Measurements from ENCODE around the gene C12orf57.
A peak's percentile ranks its signal among the peaks of the same experiment; 100 is the strongest.

Gene C12orf57

GRCh38 chr12:6938353-6939190, 5.2 kb upstream of the C12orf57 start:
- DNase-seq: no peak

- no peak for DNase-seq
Measured at GRCh38 chr12:6939191-6939540, 4.7 kb upstream of the C12orf57 start.

- DNase-seq: no peak
Measured at GRCh38 chr12:6941267-6941666, 2.6 kb upstream of the C12orf57 start.

- no peak for DNase-seq
Measured at GRCh38 chr12:6941782-6942181, 2.0 kb upstream of the C12orf57 start.

GRCh38 chr12:6942331-6942665, 1.5 kb upstream of the C12orf57 start:
- DNase-seq: no peak

- DNase-seq: no peak
Measured at GRCh38 chr12:6943389-6943721, 467 bp upstream of the C12orf57 start.

- peak; percentile 81 for DNase-seq
Measured at GRCh38 chr12:6944381-6945186, 762 bp downstream of the C12orf57 start.

- no peak for DNase-seq
Measured at GRCh38 chr12:6945613-6946012, 1.8 kb downstream of the C12orf57 start.

- DNase-seq: no peak
Measured at GRCh38 chr12:6946033-6946919, 2.5 kb downstream of the C12orf57 start.

- no peak for DNase-seq
Measured at GRCh38 chr12:6946920-6947374, 3.1 kb downstream of the C12orf57 start.

- DNase-seq: no peak
Measured at GRCh38 chr12:6947615-6948014, 3.8 kb downstream of the C12orf57 start.

- DNase-seq: no peak
Measured at GRCh38 chr12:6948873-6949594, 5.2 kb downstream of the C12orf57 start.

GRCh38 chr12:6950401-6950801, 6.6 kb downstream of the C12orf57 start:
- DNase-seq: no peak

- DNase-seq: no peak
Measured at GRCh38 chr12:6950811-6951540, 7.2 kb downstream of the C12orf57 start, which contains the start of gene PTPN6. Gene PTPN6 (plus strand): TSS chr12:6951356. CDS start chr12:6951513, 157 bp downstream.

GRCh38 chr12:6951551-6952120, 7.8 kb downstream of the C12orf57 start:
- no peak for DNase-seq

- no peak for DNase-seq
Measured at GRCh38 chr12:6952121-6952862, 8.5 kb downstream of the C12orf57 start.

GRCh38 chr12:6952863-6953441, 9.1 kb downstream of the C12orf57 start:
- no peak for DNase-seq

- DNase-seq: no peak
Measured at GRCh38 chr12:6953442-6954315, 9.9 kb downstream of the C12orf57 start.

Measured in GOT3 (cell line).